HG02623 (cell line): ENCODE measurements around the gene PCDHA1.

Experiments used
- ATAC-seq: cut with Tn5 transposase; IDR thresholded peaks from one replicate; pipeline ENCODE4 v1.9.1; 2021; ENCODE audit warnings: moderate library complexity; ENCODE audit not compliant: unreplicated experiment

The PCDHA1 gene

GRCh38 chr5:141040093-141040770 is 254.3 kb downstream of the PCDHA1 start:
- ATAC-seq, result no peak

- ATAC-seq, result no peak
Observed at GRCh38 chr5:141040771-141041426, 255.0 kb downstream of the PCDHA1 start.

- ATAC-seq, result no peak
Observed at GRCh38 chr5:141041427-141041785, 255.5 kb downstream of the PCDHA1 start.

GRCh38 chr5:141042555-141042954 is 256.6 kb downstream of the PCDHA1 start:
- ATAC-seq, result no peak

- no peak for ATAC-seq
Observed at GRCh38 chr5:141050622-141051520, 264.9 kb downstream of the PCDHA1 start, which contains the start of gene PCDHB1. Gene PCDHB1 (plus strand): TSS chr5:141051374. CDS start chr5:141051471, 97 bp downstream.

- ATAC-seq, result no peak
Observed at GRCh38 chr5:141051521-141051866, 265.6 kb downstream of the PCDHA1 start.
